SK-N-SH (cell line): Measurements from ENCODE around the gene ZDHHC14. TPM values are rescaled to one million over a fixed set of nuclear protein-coding genes. Genes with fewer than 3 reads are reported as not detected.

Source experiments
- CTCF ChIA-PET: fragments of 300-600, 350-600 bp; formaldehyde crosslinking; extraction: SDS; loops from one replicate; lab custom pipeline; 2021; lab: Yijun Ruan, JAX
- POLR2A ChIA-PET: fragments of 350-600 bp; sonication (Branson Sonifier 250); formaldehyde crosslinking; extraction: SDS; loops from one replicate; lab custom pipeline; 2020; ENCODE audit warnings: antibody characterized with exemption, inconsistent platforms; lab: Yijun Ruan, JAX
- DNase-seq: peaks from one replicate; pipeline ENCODE4 v3.0.0; 2012
- H2AFZ ChIP-seq: fragments of 200-600 bp; sonication (generic); 2 replicates; pipeline ENCODE4 v1.8.1; 2016; ENCODE audit warnings: antibody characterized with exemption, mild to moderate bottlenecking, low read depth
- H3F3A ChIP-seq: fragments of 200-600 bp; sonication (generic); replicated peaks from 2 replicates; pipeline ENCODE3; 2016; ENCODE audit warnings: antibody characterized with exemption, mild to moderate bottlenecking; ENCODE audit not compliant: insufficient read depth
- H3K27ac ChIP-seq, 2 experiments: fragments of 200-500 bp in 1 of 2; fragments of 200-600 bp in 1 of 2; sonication (Bioruptor generic) in 1 of 2; sonication (generic), shearing (Covaris generic) in 1 of 2; 2 replicates each; pipeline versions ENCODE4 v1.5.1 to v1.6.1; 2014 to 2016; ENCODE audit warnings: low read depth in 2 of 2, inconsistent platforms in 1 of 2, low read length in 1 of 2, mild to moderate bottlenecking in 1 of 2, mixed read lengths in 1 of 2
- H3K27me3 ChIP-seq: fragments of 200-600 bp; sonication (generic), shearing (Covaris generic); 2 replicates; pipeline ENCODE4 v1.6.1; 2016; ENCODE audit warnings: mixed run types; ENCODE audit not compliant: insufficient read depth
- H3K36me3 ChIP-seq, 2 experiments: fragments of 200-500 bp in 1 of 2; fragments of 200-600 bp in 1 of 2; sonication (Bioruptor generic) in 1 of 2; sonication (generic) in 1 of 2; replicated peaks in 1 of 2; 2 replicates each; pipeline versions ENCODE3 to v1.5.1; 2014 to 2016; ENCODE audit warnings: low read length in 1 of 2, mild to moderate bottlenecking in 1 of 2; ENCODE audit not compliant: insufficient read depth in 2 of 2, control insufficient read depth in 1 of 2
- H3K4me1 ChIP-seq, 2 experiments: fragments of 200-500 bp in 1 of 2; fragments of 200-600 bp in 1 of 2; sonication (Bioruptor generic) in 1 of 2; sonication (generic), shearing (Covaris generic) in 1 of 2; 2 replicates each; pipeline versions ENCODE4 v1.5.1 to v1.6.1; 2014 to 2016; ENCODE audit warnings: low read depth in 1 of 2, low read length in 1 of 2, mixed run types in 1 of 2; ENCODE audit not compliant: insufficient read depth in 2 of 2, control insufficient read depth in 1 of 2
- H3K4me2 ChIP-seq: fragments of 200-600 bp; sonication (generic), shearing (Covaris generic); 2 replicates; pipeline ENCODE4 v1.6.1; 2017; ENCODE audit warnings: mixed run types
- H3K4me3 ChIP-seq, 2 experiments: fragments of 200-500 bp in 1 of 2; fragments of 200-600 bp in 1 of 2; sonication (Bioruptor generic) in 1 of 2; sonication (generic), shearing (Covaris generic) in 1 of 2; 2 replicates each; pipeline versions ENCODE4 v1.5.1 to v1.8.1; 2014 to 2016; ENCODE audit warnings: low read depth in 2 of 2, inconsistent platforms in 1 of 2, low read length in 1 of 2, mild to moderate bottlenecking in 1 of 2, mixed read lengths in 1 of 2, moderate library complexity in 1 of 2
- H3K79me2 ChIP-seq: fragments of 200-600 bp; sonication (generic); 2 replicates; pipeline ENCODE4 v1.8.1; 2017; ENCODE audit warnings: mild to moderate bottlenecking; ENCODE audit not compliant: insufficient read depth
- H3K9ac ChIP-seq: fragments of 200-600 bp; sonication (generic); 2 replicates; pipeline ENCODE4 v1.6.1; 2017; ENCODE audit warnings: mixed run types
- H3K9me2 ChIP-seq: fragments of 200-600 bp; sonication (generic); 2 replicates; pipeline ENCODE4 v1.6.1; 2017; ENCODE audit warnings: mixed run types
- H3K9me3 ChIP-seq: fragments of 200-600 bp; sonication (generic); 2 replicates; pipeline ENCODE4 v1.6.1; 2017; ENCODE audit warnings: mixed run types, mild to moderate bottlenecking, moderate library complexity
- H4K20me1 ChIP-seq: fragments of 200-600 bp; sonication (generic); 2 replicates; pipeline ENCODE4 v1.6.1; 2017; ENCODE audit warnings: mild to moderate bottlenecking, mixed run types; ENCODE audit not compliant: insufficient read depth
- CHD2 ChIP-seq: fragments of 150-350 bp; IDR thresholded peaks from 2 replicates; pipeline ENCODE4 v1.6.1; 2018; ENCODE audit warnings: low read length; ENCODE audit not compliant: partially characterized antibody
- FOSL2 ChIP-seq: IDR thresholded peaks from 2 replicates; pipeline ENCODE4 v1.4.0; 2012; ENCODE audit warnings: low read depth, mild to moderate bottlenecking, moderate library complexity, borderline replicate concordance
- FOXJ3 ChIP-seq: sonication (generic); formaldehyde crosslinking; IDR thresholded peaks from 2 replicates; pipeline ENCODE4 v1.5.1; 2020; ENCODE audit warnings: mild to moderate bottlenecking, missing genetic modification reagents
- GABPA ChIP-seq: IDR thresholded peaks from 2 replicates; pipeline ENCODE4 v1.4.0; 2012; ENCODE audit warnings: low read depth, mild to moderate bottlenecking
- GATA2 ChIP-seq: sonication (generic); formaldehyde crosslinking; IDR thresholded peaks from 2 replicates; pipeline ENCODE4 v1.5.0; 2020; ENCODE audit warnings: mild to moderate bottlenecking, missing genetic modification reagents
- MEF2A ChIP-seq: IDR thresholded peaks from 2 replicates; pipeline ENCODE4 v1.4.0; 2012; ENCODE audit warnings: low read depth, borderline replicate concordance
- RCOR1 ChIP-seq: fragments of 150-350 bp; IDR thresholded peaks from 2 replicates; pipeline ENCODE4 v1.6.1; 2017; ENCODE audit warnings: antibody characterized with exemption, low read length
- RFX5 ChIP-seq: IDR thresholded peaks from 2 replicates; pipeline ENCODE4 v1.6.1; 2012; ENCODE audit warnings: mild to moderate bottlenecking, improper control_type of control experiment, low read length
- RXRA ChIP-seq: IDR thresholded peaks from 2 replicates; pipeline ENCODE4 v1.4.0; 2012; ENCODE audit warnings: low read depth, mild to moderate bottlenecking, borderline replicate concordance
- SIN3A ChIP-seq: IDR thresholded peaks from 2 replicates; pipeline ENCODE4 v1.6.1; 2012; ENCODE audit warnings: low read depth, mild to moderate bottlenecking, low read length, moderate library complexity, borderline replicate concordance
- TAF1 ChIP-seq: IDR thresholded peaks from 2 replicates; pipeline ENCODE4 v1.6.1; 2012; ENCODE audit warnings: low read depth, mild to moderate bottlenecking, low read length, moderate library complexity, borderline replicate concordance
- TCF12 ChIP-seq: IDR thresholded peaks from 2 replicates; pipeline ENCODE4 v1.4.0; 2012
- TEAD4 ChIP-seq: IDR thresholded peaks from 2 replicates; pipeline ENCODE4 v1.4.0; 2012; ENCODE audit warnings: mild to moderate bottlenecking, borderline replicate concordance; ENCODE audit not compliant: insufficient read depth
- YY1 ChIP-seq: IDR thresholded peaks from 2 replicates; pipeline ENCODE4 v1.4.0; 2012; ENCODE audit warnings: low read depth, mild to moderate bottlenecking
- WGBS: methylation state at CpG from one replicate; pipeline ENCODE4 v1.1.6; 2017; ENCODE audit warnings: low lambda C conversion rate; 5-methylcytosine and 5-hydroxymethylcytosine counted together
- polyA plus RNA-seq, 3 experiments: library from polyadenylated mRNA; depleted of rRNA; stranded (reverse); fragments of >200 nt; gene quantifications; 2 replicates each; pipeline ENCODE4 v1.2.3, GENCODE V29; 2012
- TF ChIP-seq, protein P1 (sequence below): IDR thresholded peaks from 2 replicates; pipeline ENCODE4 v1.4.0; 2012; ENCODE audit warnings: low read depth
- TF ChIP-seq, protein P2 (sequence below): IDR thresholded peaks from 2 replicates; pipeline ENCODE4 v1.4.0; 2012; ENCODE audit warnings: low read depth, borderline replicate concordance
- TF ChIP-seq, protein P3 (sequence below): IDR thresholded peaks from 2 replicates; pipeline ENCODE4; 2012

The ZDHHC14 gene
- polyA plus RNA-seq, 1 of the 3 experiments (the other 2 are of a cell fraction) = 5.4 TPM

DNA sequence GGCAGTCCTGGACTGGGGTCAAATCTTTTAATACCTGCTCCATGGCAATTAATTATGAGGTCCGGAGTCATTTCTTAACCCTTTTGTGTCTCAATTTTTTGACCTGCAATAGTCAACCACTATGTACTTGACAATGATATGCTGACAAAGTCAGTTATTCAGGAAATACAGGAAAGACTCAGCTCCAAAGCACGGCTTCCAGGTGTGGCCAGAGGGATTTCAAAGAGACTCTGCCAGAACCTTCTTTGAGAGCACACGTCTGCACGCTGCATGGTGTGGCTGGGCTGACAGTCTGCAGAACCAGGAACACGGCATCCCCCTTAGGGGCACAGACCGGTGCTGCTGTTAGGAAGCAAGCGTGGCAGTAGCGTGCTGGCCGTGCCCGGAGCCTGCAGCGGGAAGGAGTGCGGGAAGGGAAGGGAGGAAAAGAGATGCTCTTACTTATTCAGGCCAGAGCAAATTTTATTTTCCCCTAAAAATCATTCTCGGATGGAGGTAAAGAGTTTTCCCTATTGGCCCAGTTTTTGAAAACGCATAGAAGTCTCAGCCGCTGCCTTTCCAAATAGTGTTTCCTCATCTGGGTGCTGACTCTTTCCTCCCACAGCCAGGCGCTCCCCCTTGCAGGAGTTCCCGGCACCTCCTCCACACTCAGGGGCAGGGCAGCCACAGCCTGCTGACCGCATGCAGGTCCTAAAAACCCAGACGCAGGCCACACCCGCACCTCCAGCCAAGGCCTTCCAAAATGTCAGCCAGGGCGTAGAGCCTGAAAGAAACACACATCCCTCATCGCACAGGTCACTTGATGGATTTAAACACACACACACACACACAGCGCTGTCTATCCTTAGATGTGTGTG, 254.6 kb downstream of the ZDHHC14 start:
- Histone ChIP-seq H3K4me1 (peaks cover 0 to 12% of the 10 kb centered on the region in 2 experiments; a peak in 1 of 4 replicates), H3K4me3 (no peak overlapping the region), H3K27me3 (no peaks in the 10 kb centered on the region), H3F3A (no peaks in the 10 kb centered on the region), H3K9me2 (no peaks in the 10 kb centered on the region), H3K4me2 (no peak overlapping the region), H3K36me3 (no peaks in the 10 kb centered on the region), H3K27ac (no peak overlapping the region), H3K9me3 (no peaks in the 10 kb centered on the region), H2AFZ (no peak overlapping the region), H3K9ac (no peak overlapping the region), H4K20me1 (no peaks in the 10 kb centered on the region), H3K79me2 (no peaks in the 10 kb centered on the region)
- ChIA-PET POLR2A (no interaction called here), CTCF (interaction anchor here (1.0 kb wide), 1 partner anchor 31 kb away, joined by 4 read pairs; no protein-coding TSS in a partner anchor)
- TF ChIP-seq FOSL2 (no peak), CHD2 (no peak), MEF2A (no peak), TCF12 (no peak), RFX5 (no peak), SIN3A (no peak), YY1 (no peak), TEAD4 (no peak), GABPA (no peak)
- TF ChIP-seq, protein P1, sequence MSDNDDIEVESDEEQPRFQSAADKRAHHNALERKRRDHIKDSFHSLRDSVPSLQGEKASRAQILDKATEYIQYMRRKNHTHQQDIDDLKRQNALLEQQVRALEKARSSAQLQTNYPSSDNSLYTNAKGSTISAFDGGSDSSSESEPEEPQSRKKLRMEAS = no peak
- TF ChIP-seq, protein P2, sequence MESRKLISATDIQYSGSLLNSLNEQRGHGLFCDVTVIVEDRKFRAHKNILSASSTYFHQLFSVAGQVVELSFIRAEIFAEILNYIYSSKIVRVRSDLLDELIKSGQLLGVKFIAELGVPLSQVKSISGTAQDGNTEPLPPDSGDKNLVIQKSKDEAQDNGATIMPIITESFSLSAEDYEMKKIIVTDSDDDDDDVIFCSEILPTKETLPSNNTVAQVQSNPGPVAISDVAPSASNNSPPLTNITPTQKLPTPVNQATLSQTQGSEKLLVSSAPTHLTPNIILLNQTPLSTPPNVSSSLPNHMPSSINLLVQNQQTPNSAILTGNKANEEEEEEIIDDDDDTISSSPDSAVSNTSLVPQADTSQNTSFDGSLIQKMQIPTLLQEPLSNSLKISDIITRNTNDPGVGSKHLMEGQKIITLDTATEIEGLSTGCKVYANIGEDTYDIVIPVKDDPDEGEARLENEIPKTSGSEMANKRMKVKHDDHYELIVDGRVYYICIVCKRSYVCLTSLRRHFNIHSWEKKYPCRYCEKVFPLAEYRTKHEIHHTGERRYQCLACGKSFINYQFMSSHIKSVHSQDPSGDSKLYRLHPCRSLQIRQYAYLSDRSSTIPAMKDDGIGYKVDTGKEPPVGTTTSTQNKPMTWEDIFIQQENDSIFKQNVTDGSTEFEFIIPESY = no peak
- TF ChIP-seq, protein P3, sequence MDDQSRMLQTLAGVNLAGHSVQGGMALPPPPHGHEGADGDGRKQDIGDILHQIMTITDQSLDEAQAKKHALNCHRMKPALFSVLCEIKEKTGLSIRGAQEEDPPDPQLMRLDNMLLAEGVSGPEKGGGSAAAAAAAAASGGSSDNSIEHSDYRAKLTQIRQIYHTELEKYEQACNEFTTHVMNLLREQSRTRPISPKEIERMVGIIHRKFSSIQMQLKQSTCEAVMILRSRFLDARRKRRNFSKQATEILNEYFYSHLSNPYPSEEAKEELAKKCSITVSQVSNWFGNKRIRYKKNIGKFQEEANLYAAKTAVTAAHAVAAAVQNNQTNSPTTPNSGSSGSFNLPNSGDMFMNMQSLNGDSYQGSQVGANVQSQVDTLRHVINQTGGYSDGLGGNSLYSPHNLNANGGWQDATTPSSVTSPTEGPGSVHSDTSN = no peak
- WGBS = 92% methylated on average over 21 of the region's 23 CpGs
- DNase-seq = no peak

DNA sequence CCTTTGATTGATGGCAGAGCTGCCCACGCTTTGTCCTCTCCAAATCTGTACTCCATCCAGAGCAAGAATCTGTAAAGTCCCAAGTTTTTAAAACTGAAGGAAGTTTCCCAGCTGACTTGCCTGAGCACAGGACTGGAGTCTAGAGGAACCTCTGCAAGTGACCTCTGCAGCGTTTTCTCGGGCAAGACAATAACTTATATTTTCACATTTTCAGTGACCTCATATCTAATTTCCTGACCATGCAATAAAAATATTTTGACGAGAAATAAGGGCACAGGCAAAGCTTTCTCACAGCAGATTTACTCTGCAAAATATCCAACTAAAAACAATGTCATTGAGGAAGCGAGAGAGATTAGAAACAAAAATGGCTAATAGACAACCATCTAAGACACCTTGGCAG, 256.5 kb downstream of the ZDHHC14 start:
- Histone ChIP-seq H2AFZ (no peak overlapping the region), H3K27me3 (no peaks in the 10 kb centered on the region), H3K79me2 (no peaks in the 10 kb centered on the region), H3K4me2 (no peak overlapping the region), H3F3A (no peaks in the 10 kb centered on the region), H3K9me3 (no peaks in the 10 kb centered on the region), H3K4me1 (peaks cover 0 to 7% of the 10 kb centered on the region in 2 experiments; a peak in 1 of 4 replicates), H3K4me3 (no peak overlapping the region), H3K9ac (no peak overlapping the region), H4K20me1 (no peaks in the 10 kb centered on the region), H3K27ac (no peak overlapping the region), H3K9me2 (no peaks in the 10 kb centered on the region), H3K36me3 (no peaks in the 10 kb centered on the region)
- DNase-seq = no peak
- POLR2A ChIA-PET = no interaction called here
- WGBS = 98% methylated on average over 5 of the region's 5 CpGs
- CTCF ChIA-PET = no interaction called here
- no peak for TF ChIP-seq GATA2 (CRISPR knock-in tag)
- TF ChIP-seq, protein P2 = no peak
- no peak for TF ChIP-seq FOSL2
- TF ChIP-seq, protein P1 = no peak
- TF ChIP-seq TAF1 = no peak
- TF ChIP-seq RXRA = no peak
- no peak for TF ChIP-seq FOXJ3 (CRISPR knock-in tag)
- no peak for TF ChIP-seq SIN3A
- no peak for TF ChIP-seq CHD2
- no peak for TF ChIP-seq RCOR1
